Astrocyte of the cerebellum (primary cell): Measurements from ENCODE around the gene VTA1.
"Not testable (repeated sequence)": the region's sequence is repeated elsewhere in the genome, so short reads cannot be mapped to it uniquely, and the experiment has no call there.

Source experiments
- DNase-seq: peaks from one replicate; pipeline ENCODE4 v3.0.0-alpha.2; 2011; ENCODE audit warnings: low read depth
- H3K4me3 ChIP-seq: 2 replicates; pipeline ENCODE4 v1.5.1; 2011; ENCODE audit warnings: mild to moderate bottlenecking, low read depth, low read length, moderate library complexity
- CTCF ChIP-seq: IDR thresholded peaks from 2 replicates; pipeline ENCODE4 v1.5.1; 2012; ENCODE audit warnings: low read length, low read depth, moderate library complexity, mild to moderate bottlenecking; ENCODE audit errors: missing control alignments
- in situ Hi-C: cut with HindIII; loops from 2 replicates; pipeline ENCODE4 v1.10.0; 2017; ENCODE audit warnings: low sequenced_read_pairs

VTA1 gene, protein sequence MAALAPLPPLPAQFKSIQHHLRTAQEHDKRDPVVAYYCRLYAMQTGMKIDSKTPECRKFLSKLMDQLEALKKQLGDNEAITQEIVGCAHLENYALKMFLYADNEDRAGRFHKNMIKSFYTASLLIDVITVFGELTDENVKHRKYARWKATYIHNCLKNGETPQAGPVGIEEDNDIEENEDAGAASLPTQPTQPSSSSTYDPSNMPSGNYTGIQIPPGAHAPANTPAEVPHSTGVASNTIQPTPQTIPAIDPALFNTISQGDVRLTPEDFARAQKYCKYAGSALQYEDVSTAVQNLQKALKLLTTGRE

GRCh38 chr6:142146828-142147662 lies at the start of gene VTA1, which contains the start of gene NMBR:
Gene VTA1, plus strand, starts transcription at chr6:142147263. Its CDS starts 25 bp downstream, at chr6:142147288.
Gene NMBR, minus strand, starts transcription at chr6:142147122. Its CDS starts 58,464 bp downstream, at chr6:142088658.
- TF ChIP-seq CTCF = peak; percentile 91
- peak; percentile 99 for DNase-seq
- in situ Hi-C loops = loop anchor here (5.0 kb wide), 1 partner anchor 225 kb away; no protein-coding TSS in a partner anchor
- H3K4me3 ChIP-seq = peak within 1 kb of the TSS; percentile 99

GRCh38 chr6:142104820-142105219 lies 42.2 kb upstream of the VTA1 start:
- in situ Hi-C loops = loop anchor here (25.0 kb wide), 1 partner anchor 418 kb away; no protein-coding TSS in a partner anchor
- DNase-seq, H3K4me3 ChIP-seq: not testable (repeated sequence)

- not testable (repeated sequence) for H3K4me3 ChIP-seq, DNase-seq
- in situ Hi-C loops = loop anchor here (25.0 kb wide), 1 partner anchor 424 kb away; no protein-coding TSS in a partner anchor
These were observed 36.2 kb upstream of the VTA1 start for GRCh38 chr6:142110820-142111219.

DNA sequence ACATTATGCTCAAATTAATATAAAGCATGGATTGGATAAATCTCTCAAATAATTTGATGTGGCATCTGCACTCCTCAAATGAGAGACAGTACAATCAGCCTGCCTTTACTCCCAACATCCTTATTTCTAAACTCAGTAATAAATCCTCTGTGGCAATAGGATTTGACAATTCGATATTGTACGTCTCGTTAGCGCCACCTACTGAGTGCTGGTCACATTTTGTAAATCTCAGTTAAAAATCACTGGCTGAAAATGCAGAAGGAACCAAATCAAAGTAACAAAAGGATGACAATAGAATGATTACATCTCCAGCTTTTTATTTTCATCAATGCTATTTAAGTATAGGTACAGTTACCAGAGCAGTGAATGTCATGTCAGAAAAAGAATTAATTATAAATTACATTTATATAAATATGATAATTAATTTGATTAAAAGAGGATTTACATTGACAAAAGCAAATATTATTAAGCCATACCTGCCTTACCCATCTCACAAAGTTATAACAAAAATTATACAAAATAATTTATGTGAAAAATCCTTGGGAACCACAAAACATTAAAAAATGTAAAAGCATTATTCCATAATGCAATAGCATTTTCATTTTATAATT lies 34.5 kb upstream of the VTA1 start:
- peak; percentile 65 for TF ChIP-seq CTCF
- in situ Hi-C loops = loop anchor here (25.0 kb wide), 1 partner anchor 425 kb away; no protein-coding TSS in a partner anchor
- DNase-seq = peak; percentile 77
- no peak overlapping the region for H3K4me3 ChIP-seq

DNA sequence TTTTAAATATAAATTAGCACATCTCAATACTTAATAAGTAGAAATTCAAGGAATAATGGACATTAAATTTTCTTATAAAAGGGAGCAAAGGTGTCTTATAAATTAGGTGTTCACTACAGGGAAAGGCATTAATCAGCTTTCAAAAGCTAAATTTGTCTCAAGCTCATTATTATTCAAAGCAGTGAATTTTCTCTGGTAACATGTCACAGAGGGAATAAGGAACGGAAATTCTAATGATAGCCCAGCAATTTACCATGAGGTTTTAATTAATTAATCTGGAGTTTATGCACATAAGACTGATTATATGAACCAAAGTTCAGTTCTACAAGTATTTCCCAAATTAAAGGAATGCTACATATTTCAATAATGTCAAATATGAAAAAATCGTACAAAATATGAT lies 29.7 kb upstream of the VTA1 start:
- TF ChIP-seq CTCF = no peak
- DNase-seq = no peak
- H3K4me3 ChIP-seq = no peak overlapping the region
- in situ Hi-C loops = loop anchor here (25.0 kb wide), 1 partner anchor 430 kb away; no protein-coding TSS in a partner anchor

- TF ChIP-seq CTCF = no peak
- no peak for DNase-seq
- no peak overlapping the region for H3K4me3 ChIP-seq
- in situ Hi-C loops = loop anchor here (25.0 kb wide), 1 partner anchor 431 kb away; no protein-coding TSS in a partner anchor
These were observed 28.7 kb upstream of the VTA1 start for GRCh38 chr6:142118328-142118727.

DNA sequence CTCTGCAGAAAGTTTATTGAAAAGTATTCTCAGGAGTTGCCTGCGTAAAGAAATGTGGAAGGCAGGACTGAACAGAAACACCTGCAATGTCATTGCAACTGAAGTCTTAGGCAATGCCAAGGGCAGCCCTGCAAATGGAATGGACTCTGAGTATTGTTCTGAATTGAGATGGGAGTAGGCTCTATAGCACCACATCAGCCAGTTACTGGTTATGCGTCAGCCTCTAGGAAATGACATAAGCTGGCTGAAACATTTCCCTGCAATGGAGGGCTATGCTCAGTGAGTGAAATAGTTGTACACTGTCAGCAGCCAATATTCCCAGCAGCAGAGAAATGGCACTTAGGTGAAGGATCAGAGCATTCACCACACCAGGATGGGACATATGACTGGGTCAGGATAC lies 28.1 kb upstream of the VTA1 start:
- TF ChIP-seq CTCF = no peak
- no peak overlapping the region for H3K4me3 ChIP-seq
- DNase-seq = no peak
- in situ Hi-C loops = loop anchor here (25.0 kb wide), 1 partner anchor 432 kb away; no protein-coding TSS in a partner anchor
